DMS53 (cell line): Measurements from ENCODE around the gene DIO3.

Source experiments
- DNase-seq: peaks from one replicate; lab custom pipeline; 2025; lab: John Stamatoyannopoulos, UW

Gene DIO3

DNA sequence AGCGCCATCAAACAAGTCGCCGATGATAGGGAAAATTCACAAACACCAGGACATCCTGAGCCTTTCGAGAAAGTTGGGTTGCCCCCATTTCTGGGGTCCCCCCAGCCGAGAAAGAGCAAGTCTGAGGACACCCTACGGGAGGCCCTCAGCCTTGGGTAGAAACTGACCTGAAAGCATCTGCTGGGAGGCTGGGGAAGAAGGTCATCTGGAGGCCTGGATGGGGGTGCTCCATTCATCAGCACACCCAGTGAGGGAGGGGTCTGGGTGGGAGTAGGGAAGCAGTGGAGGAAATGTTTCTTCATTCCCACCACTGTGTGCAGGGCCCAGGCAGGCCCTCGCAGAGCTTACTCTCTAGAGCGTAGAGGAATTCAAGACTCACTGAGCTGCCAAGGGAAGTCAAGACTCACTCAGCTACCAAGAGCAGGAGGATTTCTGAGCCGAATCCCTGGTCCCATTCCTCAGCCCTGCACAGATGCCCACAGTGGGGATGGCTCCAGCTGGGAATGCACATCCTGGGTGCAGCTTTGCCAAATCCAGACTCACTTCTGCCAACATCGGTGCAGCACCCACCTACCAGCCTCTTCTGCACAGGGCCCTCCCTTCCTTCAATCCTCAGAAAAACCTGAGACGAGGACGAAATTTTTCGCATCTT, 38.1 kb downstream of the DIO3 start:
- no peak for DNase-seq

DNA sequence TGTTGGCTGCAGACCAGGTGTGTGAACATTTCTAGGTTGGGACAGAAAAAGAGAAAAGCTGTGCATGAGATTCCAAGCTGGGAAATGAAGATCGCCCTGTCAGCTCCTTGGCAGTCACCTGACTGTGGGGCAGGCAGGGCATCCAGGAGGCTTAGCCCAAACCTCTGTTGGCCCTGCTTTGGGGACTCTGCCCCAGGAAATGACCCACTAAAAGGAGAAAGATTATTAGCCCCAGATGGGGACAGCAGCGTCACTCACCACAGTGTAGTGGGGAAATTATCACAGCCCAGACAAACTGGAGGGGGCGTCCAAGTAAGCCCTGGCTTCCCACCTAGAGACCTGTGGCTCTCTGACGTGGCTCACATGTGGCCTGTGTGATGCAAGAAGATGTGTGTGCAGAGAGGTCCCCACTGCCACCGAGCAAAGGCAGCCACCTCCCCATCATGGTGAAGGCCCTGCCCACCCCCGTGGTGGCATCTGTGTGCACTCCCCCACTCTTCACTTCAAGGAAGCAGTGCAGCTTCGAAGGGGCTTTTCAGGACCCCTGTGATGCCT, 39.1 kb downstream of the DIO3 start:
- DNase-seq = no peak

DNA sequence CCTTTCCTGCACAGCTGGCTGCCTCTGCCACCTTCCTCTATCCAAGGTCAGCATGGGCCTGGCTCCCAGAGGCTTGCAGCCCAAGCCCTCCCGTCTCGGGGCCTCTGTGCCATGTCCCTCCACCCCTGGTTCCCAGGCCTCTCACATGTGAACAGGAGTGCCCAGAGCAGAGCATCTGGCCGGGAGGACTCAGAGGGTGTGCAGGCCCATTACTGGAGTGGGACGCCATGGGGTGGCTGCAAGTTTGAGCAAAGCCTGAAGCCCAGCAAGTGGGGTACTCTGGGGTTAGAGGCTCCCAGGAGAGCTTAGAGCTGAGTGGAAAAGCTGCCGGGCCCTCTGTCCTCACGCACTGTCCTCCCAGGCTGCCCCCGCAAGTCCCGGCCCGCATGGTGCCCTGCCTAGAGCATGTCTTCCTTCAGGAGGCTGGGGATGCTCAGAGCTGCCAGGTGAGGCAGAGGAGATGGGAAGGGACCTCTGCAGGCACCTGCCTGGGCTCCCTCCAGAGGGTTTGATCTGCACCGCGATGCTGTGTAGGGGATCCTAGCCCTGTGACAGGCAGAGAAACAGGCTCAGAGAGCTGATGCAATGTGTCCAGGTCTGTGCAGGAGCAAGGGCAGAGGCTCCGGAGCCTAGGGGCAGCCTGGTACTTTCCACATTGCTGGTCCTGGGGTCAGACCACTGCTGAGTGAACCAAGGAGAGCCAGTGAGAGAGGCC, 39.8 kb downstream of the DIO3 start:
- no peak for DNase-seq

DNA sequence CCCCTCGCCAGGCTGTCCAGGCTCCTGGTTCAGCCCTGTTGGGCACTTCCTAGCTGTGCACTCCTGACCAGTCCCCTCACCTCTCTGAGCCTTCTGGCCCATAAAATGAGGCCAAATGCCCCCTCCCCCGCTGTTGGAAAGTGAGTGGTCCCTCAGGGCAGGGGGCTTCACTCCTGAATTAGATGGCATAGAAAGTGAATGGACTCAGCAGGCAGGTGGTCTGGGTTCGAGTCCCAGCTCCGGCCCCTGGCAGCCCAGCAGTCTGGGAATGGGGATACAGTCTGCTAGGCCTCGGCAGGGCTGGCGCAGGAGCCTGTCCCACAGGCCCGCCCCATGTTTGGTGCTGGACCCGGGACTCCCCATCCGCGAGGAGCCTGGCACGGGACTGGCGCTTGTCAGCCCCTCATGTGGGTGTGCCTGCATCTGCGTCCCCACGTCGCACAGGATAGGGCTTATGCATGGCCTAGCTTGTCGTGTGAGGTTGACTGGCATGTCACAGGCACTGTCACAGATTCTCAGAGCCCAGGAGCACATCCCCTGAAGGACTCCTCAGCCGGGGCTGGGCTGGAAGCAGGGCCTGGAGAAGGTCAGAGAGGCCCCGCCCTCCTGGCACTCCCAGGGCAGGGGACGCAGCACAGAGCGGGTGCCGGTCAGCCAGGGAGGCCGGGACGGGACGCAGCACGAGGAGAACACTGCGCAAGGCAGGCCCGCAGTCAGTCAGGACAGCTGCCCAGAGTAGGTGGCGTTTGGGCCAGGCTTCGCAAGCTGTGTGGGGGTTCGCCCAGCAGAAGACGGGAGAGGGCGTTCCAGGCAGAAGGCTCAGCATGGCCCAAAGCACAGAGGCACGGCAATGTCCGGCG, 40.5 kb downstream of the DIO3 start:
- no peak for DNase-seq

DNA sequence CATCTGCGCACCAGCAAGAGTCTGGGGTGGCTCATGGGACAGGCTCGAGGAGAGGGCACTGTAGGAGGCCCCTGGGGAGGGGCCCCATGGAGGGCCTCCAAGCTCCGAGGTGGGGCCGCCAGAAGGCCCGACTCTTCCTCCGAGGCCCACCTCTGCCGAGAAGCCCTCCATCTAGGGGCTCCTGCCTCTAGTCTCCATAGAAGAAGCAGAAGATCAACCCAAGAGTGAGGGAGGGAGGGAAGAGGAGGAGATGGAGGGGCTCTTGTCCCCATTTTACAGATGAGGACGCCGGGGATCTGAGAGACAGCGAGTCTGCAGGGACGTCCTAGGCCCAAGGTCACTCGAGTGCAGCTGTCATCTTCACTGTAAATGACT, 41.2 kb downstream of the DIO3 start:
- DNase-seq = no peak

DNA sequence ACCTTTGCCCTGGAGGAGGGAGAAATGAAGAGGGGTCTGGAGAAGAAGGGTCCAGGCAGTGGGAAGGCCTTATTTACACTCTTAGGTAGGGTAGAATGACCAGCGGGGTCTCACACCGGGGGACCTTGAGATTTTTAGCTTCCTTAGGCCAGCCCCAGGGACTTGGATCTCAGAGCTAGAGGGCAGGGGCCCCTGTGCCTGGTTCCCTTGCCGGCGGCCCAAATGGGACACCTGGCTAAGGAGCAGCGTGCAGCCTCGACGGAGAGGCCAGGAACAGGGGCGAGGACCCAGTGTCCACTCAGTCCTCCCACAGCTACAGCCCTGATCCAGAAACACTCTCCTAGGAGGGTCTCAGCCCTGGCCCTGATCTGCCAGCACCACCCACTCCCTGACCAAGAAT, 41.8 kb downstream of the DIO3 start:
- DNase-seq = no peak

DNA sequence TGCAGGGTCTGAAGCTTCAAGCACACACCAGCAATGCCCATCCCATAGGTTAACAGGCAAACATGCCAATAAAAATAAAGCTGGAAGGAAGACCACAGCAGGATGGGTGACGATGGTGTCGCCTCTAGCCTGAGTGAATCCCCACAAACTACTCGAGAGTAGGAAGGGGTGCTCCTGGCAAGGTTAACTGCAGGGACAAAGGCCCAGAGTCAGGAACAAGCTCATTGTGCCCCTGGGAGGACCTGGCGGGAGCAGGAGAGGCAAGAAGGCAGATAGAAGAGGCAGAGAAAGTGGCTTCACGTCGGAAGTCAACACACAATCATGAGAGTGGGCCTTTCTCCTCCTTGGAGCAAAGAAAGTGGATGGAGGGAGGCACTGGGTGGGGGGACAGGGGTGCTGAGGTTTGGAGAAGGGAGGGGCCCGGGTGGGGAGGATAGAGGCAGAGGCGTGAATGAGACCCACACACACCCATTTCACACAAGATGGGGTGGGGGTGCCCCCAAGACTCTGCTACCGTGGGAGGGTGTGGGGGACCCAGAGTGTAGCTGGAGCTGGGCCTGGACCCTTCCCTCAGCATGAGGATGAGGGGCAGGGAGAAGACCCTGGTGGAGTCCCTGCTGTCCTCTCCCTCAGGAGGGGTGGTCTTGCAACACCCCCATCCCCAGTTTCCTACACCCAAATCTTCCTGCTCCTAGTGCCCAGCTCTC, 43.1 kb downstream of the DIO3 start:
- DNase-seq = no peak

DNA sequence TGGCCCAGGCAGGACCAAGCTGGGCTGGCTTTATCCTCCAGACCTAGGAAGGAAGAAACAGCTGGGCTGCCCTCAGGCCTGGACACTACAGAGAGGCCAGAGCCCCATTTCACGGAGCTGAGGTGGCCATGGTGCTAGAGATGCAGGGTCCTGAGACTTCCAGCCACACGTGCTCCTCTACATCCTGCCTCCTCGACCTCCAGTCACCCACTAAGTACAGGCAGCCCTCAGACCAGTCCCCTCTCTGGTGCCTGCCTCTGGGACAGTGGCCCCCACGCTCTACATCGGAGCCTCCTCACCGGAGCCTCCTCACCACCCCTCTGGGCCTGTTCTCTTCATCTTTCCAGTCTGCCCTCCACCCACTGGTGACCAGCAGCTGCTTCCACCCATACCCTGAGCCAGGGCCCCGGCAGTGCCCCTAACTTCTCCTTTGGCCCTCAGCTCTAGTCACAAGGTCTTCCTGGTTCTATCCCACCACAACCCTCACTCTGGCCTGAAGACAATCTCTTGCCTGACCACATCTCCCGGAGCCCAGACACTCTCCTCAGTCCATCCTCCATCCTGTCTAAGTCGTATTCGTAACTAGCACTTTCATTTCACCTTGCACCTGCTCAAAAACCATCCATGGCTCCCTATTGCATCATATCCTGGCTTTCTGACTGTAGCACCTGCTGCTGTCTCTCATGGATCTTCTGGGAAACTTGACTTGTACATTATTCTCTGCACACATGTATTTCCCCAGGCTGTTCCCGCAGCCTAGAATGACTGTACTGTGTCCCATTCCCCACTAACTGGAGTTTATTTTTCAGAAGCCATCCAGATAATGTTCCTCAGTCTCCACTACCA, 43.9 kb downstream of the DIO3 start:
- DNase-seq = no peak

DNA sequence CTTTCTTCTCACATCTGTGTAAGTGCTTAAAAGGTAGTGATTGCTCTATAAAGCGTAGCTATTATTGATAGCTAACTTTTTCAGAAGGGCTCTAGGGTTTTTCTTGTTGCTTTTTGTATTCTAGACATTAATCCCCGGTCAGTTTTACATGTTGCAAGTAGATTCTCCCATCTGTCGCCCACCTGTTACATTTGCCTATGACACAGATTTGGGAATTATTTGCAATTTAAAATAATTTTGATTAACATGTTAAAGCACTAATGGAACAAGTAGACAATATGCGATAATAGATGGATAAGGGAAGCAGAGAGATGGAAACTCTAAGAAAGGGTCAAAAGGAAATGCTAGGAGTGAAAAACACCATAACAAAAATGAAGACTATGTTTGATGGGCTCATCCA, 44.5 kb downstream of the DIO3 start:
- no peak for DNase-seq
